HG03103 (cell line): ENCODE results near the gene TRAF7.

Source experiments
- ATAC-seq: cut with Tn5 transposase; IDR thresholded peaks from one replicate; pipeline ENCODE4 v1.9.1; 2021; ENCODE audit warnings: low read depth; ENCODE audit not compliant: unreplicated experiment

The TRAF7 gene

DNA sequence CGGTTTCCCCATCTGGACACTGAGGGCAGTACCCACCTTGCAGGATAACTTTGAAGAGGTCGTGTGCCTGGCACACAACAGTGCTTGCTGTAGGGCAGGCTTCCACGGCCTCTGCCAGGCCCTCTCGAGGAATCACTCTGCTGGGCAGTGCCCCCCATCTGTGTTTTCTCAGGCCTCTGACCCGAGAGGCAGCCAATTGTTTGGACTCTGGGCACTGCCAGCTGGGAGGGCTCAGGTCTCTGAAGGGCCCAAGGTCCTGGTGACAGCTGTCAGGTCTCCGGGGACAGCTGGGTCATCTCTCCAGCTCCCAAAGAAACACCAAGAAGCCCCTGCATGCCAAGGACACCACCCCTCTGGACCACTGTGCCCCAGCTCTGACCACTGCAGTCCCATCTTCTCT, 8.2 kb upstream of the TRAF7 start:
- no peak for ATAC-seq

DNA sequence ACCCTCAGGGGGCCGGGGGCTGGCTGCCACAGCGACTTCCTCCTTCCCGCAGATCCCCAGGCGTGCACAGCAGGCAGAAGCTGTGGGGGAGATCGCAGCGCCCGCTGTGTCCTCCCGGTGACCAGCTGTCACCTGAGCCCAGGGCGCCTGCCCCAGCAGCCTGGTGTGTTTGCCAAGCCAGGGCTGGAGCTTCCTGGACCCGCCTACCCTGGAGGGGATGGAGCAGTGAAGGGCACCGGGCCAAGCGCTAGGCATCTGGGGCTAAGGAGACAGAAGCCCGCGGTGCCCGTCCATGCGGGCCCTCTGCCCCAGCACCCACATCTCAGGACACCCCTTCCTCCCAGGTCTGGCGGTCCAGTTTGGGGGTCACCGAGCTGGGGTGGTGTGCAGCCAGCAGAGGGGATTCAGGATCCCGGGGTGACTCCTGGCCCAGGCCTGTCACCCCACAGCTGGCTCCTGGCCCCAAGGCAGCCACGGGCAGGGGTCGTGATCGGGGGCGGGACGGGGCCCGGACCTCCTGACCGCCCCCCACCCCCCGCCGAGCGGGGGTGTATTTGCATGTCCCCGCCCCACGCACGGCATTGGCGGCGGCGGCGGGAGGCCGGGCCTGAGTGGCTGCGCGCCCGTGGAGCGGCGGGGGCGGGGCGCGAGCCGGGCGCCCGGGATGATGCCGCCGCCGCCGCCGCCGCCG, 7.5 kb upstream of the TRAF7 start, which contains the start of gene RAB26:
Gene RAB26, plus strand, starts transcription at position 645 of the 691 bp plus-strand sequence. CDS start 159 bp downstream, outside the sequence.
- ATAC-seq = no peak

DNA sequence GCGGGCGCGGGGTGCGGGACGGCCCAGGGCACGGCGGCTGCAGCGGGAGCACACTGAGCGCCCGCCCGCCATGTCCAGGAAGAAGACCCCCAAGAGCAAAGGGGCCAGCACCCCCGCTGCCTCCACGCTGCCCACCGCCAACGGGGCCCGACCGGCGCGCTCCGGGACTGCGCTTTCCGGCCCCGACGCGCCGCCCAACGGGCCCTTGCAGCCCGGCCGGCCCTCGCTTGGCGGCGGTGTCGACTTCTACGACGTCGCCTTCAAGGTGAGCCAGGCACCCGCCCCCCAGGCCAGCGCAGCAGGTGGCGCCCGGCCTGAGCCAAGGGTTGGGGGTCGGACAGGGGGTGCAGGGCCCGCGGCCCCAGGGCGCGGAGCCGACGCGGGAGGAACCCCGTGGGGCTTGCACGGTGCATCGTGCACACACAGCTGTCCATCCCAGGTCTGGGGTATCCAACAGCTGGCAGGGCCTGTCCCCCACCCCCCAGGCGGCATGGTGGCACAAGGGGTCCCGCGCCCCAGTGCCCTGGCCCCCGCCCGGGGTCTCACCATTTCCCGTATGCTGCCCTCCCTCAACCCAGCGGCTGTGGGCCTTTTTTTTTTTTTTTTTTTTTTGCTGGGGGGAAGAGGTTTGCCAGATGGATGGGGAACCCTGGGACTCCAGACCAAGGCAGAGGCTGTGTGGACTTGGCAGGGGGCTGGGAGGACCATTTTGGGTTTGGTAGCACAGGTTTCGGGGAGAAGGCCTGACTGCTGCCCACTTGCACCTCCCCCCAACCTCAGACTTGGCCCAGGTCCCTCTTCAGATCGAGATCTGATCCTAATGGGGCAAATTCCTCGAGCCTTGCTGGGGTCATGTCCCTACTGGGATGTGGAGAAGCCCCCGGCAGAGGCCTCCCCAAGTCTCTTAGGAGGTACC, 6.6 kb upstream of the TRAF7 start:
- no peak for ATAC-seq

DNA sequence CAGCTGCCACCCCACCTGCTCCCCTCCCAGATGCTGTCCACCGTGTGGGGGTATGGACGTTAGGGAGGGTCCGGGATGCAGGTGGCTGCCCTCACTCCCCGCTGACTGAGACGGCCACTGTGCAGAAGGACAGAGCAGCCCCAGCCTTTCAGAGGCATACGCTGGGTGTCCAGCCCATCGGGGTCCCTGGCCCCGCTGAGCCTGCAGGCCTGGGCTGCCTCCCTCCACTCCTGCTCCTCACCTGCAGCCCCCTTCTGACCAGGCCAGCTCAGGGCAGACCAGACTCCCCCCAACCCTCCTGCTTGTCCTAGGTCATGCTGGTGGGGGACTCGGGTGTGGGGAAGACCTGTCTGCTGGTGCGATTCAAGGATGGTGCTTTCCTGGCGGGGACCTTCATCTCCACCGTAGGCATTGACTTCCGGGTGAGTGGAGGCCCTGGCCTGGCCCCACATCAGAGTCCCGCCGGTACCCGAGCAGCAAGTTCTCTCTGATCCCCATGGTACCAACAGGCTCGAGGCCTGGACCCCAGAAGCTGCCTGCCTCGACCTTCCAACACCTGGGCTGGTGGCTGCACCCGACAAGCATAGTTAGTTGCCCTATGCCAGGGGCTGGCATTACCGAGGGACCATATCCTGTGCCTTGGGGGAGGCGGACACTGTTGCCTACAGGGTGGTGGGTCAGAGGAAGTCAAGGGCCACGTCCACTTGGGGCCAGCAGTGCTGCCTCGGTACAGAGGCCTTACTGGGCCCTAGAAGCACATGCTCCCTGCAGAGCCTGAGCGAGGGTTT, 5.8 kb upstream of the TRAF7 start:
- ATAC-seq = no peak

DNA sequence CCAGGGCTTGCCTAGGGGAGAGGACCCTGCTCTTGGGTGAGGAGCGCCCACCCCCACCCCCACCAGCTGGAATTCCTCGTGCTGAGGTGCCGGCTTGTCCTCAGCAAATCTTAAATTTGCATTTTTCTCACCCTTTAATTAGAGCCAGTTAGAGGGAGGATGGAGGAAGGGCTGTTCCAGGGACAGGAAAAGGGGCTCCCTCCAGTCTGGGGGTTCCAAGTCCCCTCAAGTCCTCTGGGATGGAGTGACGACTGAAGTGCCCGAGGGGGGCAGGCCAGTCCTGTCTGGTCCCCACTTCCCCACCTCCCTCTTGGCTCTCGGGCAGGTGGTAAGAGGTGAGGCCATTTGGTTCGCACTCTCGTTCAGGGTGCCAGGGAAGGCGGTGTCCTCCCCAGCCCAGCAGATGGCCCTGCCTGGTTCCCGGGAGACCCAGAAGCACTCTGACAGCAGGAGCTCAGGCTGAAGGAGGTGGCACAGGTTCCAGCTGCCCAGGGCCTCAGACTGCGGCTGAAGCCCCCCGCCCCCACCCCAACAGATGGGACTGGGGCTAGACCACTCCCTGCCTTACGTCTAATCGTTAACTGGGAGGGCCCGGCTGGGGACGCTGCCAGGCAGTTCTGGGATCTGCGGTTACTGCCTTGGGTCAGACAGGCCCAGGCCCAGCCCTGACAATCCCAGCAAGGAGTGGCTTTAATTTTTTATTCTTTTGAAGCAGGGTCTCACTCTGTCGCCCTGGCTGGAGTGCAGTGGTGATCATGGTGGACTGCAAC, 5.0 kb upstream of the TRAF7 start:
- no peak for ATAC-seq

DNA sequence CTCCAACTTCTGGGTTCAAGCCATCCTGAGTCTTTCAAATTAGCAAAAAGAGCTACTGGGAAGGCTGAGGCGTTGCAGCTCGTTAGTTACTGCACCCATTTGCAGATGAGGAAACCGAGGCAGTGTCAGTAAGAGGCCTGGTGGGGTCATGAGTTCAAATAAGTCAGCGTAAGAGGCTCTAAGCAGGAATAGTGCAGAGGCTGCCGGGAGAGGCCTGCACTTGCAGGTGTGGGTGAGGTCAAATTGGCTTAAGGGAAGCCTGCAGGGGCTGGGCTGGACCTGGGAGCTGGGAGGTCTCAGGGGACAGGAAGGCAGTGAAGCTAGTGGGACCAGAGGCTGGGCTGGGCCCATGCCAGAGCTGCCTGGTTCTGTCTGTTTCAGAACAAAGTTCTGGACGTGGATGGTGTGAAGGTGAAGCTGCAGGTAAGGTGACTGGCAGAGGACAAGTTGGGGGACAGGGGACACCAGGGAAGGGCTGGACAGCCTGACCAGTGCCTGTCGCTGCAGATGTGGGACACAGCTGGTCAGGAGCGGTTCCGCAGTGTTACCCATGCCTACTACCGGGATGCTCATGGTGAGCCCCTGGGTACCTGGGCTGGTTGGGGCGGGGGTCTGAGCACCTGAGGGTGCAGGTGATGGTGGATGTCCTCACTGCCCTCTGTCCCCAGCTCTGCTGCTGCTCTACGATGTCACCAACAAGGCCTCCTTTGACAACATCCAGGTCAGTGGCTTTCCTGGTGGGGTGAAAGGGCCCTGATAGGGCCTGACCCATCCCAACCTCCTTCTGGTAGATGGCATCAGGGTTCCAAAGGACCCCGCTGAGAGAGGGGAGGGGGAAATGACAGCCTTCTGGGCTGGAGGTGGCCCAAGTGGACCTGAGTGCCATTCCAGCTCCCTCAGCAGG, 4.1 kb upstream of the TRAF7 start:
- ATAC-seq = no peak

DNA sequence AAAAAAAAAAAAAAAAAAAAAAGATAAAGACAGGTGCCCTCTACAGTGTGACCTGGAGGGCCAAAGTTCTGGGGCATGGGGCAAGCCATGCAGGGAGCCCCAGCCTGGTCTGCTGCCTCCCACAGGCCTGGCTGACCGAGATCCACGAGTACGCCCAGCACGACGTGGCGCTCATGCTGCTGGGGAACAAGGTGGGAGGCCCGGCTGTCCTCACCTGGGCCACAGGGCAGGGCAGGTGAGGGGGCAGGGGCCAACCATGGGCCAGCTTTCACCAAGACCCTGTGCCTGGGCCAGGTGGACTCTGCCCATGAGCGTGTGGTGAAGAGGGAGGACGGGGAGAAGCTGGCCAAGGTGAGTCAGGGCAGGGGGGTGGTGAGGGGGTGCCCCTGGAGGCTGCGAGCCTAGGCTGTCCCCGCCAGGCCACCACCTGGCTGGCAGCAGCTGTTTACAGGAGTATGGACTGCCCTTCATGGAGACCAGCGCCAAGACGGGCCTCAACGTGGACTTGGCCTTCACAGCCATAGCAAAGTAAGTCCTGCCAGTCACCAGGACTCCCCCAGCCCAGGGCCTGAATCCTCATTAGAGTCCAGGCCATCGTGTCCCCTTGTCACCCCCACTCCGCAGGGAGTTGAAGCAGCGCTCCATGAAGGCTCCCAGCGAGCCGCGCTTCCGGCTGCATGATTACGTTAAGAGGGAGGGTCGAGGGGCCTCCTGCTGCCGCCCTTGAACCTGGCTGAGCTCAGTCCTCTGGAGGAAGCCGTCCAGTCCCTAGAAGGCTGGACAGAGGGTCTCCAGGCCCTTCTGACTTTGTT, 2.7 kb upstream of the TRAF7 start:
- no peak for ATAC-seq

DNA sequence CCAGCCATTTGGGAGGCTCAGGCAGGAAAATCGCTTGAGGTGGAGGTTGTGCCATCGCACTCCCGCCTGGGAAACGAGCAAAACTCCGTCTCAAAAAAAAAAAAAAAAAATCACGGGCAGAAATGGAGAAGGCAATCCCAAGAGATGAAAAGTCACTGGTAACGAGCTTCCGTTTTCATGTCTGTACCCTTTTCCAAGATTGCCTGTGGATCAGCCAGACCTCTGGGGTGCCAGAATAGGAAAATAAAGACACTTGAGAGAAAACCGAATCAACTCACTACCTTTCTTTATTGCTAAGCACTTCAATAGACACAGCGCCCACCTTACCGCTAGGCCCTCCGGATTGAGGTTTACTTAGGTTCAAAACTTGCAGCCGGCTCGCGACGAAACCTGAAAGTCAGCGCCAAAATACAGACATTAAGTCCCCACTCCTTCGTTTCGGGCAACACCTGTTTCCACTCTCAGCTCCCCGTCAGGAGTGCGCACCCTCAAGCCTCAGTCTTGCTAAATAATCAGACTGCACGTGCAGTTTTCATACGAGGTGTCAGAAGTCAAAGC, 970 bp upstream of the TRAF7 start:
- no peak for ATAC-seq

DNA sequence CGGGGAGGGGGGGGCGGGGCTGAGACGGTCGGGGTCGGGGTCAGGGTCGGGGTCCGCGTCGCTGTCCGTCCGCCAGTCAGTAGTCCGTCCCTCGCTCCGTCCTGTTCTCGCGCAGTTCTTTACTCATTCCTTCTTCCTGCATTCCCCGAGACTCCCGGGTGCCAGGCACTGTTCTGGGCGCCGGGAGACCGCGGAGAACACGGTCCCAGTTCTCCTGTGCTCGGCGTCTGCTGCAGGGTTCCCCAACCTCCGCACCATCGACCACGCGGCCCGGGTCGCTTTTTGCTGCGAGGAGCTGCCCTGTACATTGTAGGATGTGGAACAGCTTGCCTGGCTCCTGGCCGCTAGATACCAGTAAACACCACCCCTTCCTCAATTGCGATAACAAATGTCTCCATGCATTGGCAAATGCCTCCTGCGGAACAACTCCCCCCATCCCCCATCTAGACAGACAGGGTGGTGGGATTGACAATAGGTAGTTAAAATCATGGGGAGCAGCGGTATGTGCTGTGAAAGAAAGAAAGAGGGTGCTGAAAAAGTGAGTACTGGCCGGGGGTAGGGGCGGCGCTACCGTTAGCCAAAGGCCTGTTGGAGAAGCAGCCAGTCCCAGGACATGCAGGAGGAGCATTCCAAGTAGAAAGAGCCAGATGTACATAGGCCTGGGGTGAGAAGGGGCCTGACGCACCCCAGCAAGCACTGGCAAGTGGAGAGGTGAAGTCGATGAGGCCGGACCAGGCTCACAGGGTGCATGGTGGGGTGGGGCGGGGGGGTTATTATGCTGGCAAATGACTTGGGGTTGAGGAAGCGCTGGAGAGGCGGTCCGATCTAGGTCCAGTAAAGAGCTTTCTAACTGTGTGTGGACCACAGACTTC, 631 bp downstream of the TRAF7 start:
- ATAC-seq = no peak

DNA sequence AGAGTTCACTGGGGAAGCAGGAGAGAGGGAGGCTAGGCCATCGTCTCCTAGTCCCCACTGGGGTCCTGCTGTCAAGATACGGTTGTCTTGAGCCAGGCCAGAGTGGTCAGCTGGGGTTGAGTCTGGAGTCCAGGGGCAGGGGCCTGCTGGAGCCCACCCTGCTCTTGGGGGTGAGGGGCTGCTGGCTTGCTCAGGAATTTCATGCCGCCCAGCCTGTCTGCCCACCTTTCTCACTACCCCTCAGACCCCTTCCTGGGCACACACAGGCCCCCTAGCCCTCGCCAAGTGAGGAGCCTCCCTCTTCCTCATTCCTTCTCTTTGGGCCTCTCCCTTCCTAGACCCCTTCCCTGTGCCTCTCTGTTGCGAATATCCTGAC, 1.3 kb downstream of the TRAF7 start:
- no peak for ATAC-seq

DNA sequence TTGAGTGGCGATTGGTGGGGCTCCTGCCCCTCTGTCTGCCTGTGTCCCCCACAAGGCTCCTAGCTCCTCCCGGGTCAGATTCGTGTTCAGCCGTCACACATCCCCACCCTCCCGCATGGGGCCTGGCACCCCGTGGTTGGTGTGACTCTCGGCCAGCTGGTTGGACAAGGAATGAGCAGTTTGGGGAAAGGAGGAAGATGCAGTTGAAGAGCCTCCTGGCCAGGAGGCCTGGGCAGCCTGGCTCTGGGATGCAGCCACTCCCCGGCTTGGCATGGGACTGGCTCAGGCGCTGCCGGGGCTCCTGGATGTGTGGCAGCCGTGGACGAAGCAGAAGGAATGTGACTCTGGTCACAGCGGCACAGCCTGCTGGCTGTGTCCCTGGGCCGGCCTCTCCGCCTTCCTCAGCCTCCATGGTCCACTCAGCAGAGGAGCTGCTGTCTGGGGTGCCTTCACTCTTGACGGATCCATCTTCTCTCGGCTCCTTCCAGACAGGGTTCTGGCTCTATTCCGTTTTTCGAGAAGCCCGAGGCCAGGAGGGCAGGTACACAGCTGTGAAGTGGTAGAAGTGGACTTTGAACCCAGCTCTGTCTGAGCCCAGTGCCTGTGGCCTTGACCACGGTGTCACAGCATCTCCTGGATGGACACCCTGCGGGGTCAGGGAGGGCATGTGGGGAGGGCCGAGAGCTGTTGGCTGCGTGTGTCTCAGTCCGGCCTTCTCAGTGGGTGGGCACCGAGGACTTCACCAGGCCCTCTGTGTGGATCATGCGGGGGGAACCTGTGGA, 2.1 kb downstream of the TRAF7 start:
- ATAC-seq = no peak

DNA sequence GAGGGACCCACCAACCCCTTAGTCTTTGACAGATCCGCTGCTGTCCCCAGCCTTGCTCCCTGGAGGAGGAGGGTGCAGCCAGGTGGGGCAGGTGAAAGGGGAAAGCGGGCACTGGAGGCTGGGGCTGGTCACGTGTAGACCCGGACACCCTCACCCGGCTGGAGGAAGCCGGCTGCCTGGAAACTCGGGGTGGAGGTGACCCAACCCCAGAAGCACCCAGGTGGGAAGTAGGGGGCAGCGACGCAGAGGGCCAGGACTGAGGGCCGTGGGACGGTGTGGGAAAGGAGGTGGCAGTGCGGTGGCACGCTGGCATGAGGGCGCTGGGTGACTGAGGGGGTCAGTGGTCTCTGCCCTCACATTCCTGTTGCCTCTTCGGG, 2.7 kb downstream of the TRAF7 start:
- no peak for ATAC-seq

DNA sequence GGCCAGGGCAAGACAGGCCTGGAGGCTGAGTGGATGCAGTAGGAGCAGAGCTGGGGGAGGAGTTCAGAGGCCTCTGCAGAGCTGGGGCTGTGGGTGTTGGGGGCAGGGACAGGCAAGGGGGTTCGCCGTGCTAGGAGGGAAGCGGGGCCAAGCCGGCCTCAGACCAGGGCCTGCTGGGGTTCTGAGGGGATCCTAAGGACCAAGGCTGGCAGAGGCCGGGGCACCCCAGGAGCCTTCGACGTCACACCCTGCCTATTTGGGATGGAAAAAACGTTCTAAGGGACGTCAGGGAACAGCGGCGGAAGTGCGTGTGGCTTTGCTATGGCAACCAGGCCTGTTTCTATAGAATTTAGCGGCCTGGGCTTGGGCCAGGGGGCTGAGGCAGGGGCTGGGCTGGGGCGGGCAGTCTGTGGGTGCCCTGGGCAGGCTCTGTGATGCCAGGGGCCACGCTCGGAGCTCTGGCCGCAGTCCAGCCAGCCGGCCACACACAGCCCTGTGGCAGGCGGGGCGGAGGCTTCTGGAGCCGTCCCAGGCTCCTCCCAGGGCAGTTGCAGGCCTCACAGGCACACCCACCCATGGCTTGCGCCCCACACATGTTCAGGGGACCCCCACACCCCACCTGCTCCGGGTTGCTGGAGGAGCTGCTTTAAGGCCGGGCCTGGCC, 3.7 kb downstream of the TRAF7 start:
- ATAC-seq = no peak

DNA sequence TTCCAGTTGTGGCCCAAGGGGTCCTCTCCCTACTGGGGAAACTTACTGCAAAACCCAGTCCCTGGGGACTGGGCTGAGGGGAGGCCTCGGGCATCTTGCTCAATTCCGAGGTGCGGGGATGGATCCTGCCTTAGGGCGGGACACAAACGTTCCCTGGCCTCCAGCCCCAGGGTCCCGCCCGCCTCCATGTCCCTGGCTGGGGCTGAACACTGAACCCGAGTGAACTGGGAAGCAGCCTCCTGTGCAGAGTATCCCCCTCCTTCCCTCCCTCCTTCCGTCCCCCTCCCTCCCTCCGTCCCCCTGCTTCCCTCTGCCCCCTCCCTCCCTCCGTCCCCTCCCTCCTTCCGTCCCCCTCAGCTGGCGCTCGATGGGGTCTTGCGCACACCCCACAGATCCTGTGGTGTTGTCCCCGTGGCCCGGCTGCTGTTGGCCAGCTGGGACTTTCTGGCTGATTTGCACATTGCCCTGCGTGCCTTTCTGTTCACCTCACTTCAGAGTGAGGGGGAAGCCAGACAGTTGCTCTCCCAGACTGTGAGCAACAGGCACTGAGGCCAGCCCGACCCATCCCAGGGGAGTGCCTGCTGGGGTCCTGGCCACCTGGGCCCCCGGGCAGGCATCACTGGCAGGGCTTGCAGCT, 5.5 kb downstream of the TRAF7 start:
- no peak for ATAC-seq

DNA sequence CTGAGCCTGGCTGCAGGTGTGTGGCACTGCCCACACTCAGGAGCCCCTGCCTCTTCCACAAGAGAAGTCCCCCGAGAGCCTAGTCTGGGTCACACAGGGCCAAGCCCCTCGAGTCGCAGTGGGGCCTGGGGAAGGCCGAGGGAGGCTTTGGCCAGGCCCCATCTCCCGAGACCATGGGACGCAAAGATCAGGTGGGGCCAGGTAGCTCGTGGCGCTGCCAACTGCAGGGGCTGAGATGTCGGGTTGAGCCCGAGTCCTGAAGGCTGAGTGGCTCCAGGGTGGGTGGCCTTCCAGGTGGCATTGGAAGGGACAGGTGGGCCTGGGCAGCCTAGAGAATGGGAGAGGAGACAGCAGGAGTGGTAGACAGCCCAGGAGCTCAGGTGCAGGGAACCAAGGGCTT, 6.3 kb downstream of the TRAF7 start:
- no peak for ATAC-seq

DNA sequence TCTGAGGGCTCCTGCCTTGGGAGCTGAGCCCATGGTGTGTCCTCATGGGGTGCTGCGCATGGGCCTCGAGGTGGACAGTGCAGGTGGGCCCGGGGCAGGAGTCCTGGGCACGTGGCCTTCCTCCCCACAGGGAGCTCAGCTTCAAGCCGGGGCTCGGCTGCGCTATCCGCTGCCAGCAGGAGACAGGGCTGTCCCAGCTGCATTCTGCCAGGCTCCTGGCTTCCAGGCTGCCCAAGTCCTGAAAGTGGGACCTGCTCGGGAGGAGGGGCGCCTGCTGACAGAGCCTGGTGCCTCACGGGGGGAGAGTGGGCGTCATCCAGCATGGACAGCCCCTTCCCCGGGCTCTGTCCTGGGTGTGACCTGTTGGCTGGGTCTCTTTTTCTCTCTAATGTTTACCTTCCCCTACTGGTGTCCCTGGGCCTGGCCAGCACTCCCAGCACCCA, 7.1 kb downstream of the TRAF7 start:
- ATAC-seq = no peak
